HL-60 (cell line): ENCODE results near the gene EME2.
A peak's percentile ranks its signal among the peaks of the same experiment; 100 is the strongest.

Experiments
- DNase-seq, 2 experiments: peaks; one replicate each; pipeline ENCODE4 v3.0.0-alpha.2; 2010 to 2020; ENCODE audit warnings: low read depth in 1 of 2, low spot score in 1 of 2
- H3K27ac ChIP-seq: fragments of 250-450 bp; sonication (Bioruptor Pico); replicated peaks from 2 replicates; pipeline ENCODE4 v1.5.1; 2020; ENCODE audit warnings: mild to moderate bottlenecking, moderate library complexity
- H3K27me3 ChIP-seq: fragments of 250-450 bp; sonication (Bioruptor Pico); 2 replicates; pipeline ENCODE4 v1.5.1; 2021; ENCODE audit warnings: mild to moderate bottlenecking, moderate library complexity; ENCODE audit not compliant: insufficient read depth, poor library complexity, severe bottlenecking
- H3K4me3 ChIP-seq: replicated peaks from 2 replicates; pipeline ENCODE4 v1.5.1; 2011; ENCODE audit warnings: mild to moderate bottlenecking, control low read depth, low read length; ENCODE audit not compliant: insufficient read depth
- GABPA ChIP-seq: IDR thresholded peaks from 2 replicates; pipeline ENCODE4 v1.6.1; 2012; ENCODE audit warnings: low read depth
- POLR2AphosphoS5 ChIP-seq: IDR thresholded peaks from 2 replicates; pipeline ENCODE4 v1.6.1; 2012; ENCODE audit warnings: low read depth
- REST ChIP-seq: IDR thresholded peaks from 2 replicates; pipeline ENCODE4 v1.6.1; 2012; ENCODE audit warnings: low read depth; ENCODE audit not compliant: insufficient replicate concordance
- SPI1 ChIP-seq: IDR thresholded peaks from 2 replicates; pipeline ENCODE4 v1.6.1; 2012; ENCODE audit warnings: low read depth, mild to moderate bottlenecking, borderline replicate concordance
- TF ChIP-seq, protein P1 (sequence below): IDR thresholded peaks from one replicate; pipeline ENCODE4 v1.5.1; 2011; ENCODE audit warnings: low read length, control low read depth, inconsistent platforms; ENCODE audit not compliant: insufficient read depth

Gene EME2

GRCh38 chr16:1775846-1776671 lies 3.4 kb downstream of the EME2 start:
- no peak for DNase-seq
- no peak for TF ChIP-seq REST
- TF ChIP-seq, protein P1, sequence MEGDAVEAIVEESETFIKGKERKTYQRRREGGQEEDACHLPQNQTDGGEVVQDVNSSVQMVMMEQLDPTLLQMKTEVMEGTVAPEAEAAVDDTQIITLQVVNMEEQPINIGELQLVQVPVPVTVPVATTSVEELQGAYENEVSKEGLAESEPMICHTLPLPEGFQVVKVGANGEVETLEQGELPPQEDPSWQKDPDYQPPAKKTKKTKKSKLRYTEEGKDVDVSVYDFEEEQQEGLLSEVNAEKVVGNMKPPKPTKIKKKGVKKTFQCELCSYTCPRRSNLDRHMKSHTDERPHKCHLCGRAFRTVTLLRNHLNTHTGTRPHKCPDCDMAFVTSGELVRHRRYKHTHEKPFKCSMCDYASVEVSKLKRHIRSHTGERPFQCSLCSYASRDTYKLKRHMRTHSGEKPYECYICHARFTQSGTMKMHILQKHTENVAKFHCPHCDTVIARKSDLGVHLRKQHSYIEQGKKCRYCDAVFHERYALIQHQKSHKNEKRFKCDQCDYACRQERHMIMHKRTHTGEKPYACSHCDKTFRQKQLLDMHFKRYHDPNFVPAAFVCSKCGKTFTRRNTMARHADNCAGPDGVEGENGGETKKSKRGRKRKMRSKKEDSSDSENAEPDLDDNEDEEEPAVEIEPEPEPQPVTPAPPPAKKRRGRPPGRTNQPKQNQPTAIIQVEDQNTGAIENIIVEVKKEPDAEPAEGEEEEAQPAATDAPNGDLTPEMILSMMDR: no peak
- TF ChIP-seq GABPA: no peak
- TF ChIP-seq POLR2AphosphoS5: peak; percentile 31; the same call in 1 of the 2 replicates
- no peak for TF ChIP-seq SPI1
- Histone ChIP-seq H3K27ac (no peak overlapping the region), H3K4me3 (no peak overlapping the region), H3K27me3 (no peaks in the 10 kb centered on the region)

- TF ChIP-seq GABPA (no peak), SPI1 (no peak), POLR2AphosphoS5 (no peak), REST (no peak)
- TF ChIP-seq, protein P1: no peak
- Histone ChIP-seq H3K4me3 (no peak overlapping the region), H3K27ac (no peak overlapping the region), H3K27me3 (no peaks in the 10 kb centered on the region)
- no peak for DNase-seq
These were observed 4.0 kb downstream of the EME2 start for GRCh38 chr16:1776672-1776955.

DNA sequence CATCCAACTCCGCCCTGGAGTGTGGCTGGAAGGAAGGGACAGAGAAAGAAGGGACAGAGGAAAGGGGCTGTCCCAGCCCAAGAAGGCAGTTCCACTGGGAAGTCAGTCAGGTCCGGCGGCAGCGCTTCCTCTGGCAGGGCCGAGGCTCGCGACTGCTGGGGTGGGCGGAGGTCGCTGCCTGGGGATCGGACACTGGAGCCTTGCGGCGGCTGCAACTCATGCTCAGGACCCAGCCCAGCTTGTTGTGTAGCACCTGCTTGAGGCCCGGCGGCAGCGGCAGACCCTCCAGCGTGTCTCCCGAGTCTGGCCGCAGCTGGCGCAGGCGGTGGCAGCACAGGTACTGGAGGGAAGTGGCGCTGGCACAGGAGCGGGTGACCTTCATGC lies 4.4 kb downstream of the EME2 start:
- TF ChIP-seq, protein P1: no peak
- TF ChIP-seq POLR2AphosphoS5 (no peak), SPI1 (no peak), REST (no peak), GABPA (no peak)
- no peak overlapping the region for H3K27ac ChIP-seq
- DNase-seq: no peak
- no peaks in the 10 kb centered on the region for H3K27me3 ChIP-seq
- H3K4me3 ChIP-seq: no peak overlapping the region
